GM12873 (cell line): ENCODE measurements around the gene RAB26.

Experiments
- TF ChIP-seq, protein P1 (sequence below): IDR thresholded peaks from 2 replicates; pipeline ENCODE4 v1.5.1; 2012; ENCODE audit warnings: low read depth, mild to moderate bottlenecking, moderate library complexity, low read length, control low read depth; ENCODE audit not compliant: insufficient read depth; ENCODE audit errors: missing control alignments

RAB26 gene

DNA sequence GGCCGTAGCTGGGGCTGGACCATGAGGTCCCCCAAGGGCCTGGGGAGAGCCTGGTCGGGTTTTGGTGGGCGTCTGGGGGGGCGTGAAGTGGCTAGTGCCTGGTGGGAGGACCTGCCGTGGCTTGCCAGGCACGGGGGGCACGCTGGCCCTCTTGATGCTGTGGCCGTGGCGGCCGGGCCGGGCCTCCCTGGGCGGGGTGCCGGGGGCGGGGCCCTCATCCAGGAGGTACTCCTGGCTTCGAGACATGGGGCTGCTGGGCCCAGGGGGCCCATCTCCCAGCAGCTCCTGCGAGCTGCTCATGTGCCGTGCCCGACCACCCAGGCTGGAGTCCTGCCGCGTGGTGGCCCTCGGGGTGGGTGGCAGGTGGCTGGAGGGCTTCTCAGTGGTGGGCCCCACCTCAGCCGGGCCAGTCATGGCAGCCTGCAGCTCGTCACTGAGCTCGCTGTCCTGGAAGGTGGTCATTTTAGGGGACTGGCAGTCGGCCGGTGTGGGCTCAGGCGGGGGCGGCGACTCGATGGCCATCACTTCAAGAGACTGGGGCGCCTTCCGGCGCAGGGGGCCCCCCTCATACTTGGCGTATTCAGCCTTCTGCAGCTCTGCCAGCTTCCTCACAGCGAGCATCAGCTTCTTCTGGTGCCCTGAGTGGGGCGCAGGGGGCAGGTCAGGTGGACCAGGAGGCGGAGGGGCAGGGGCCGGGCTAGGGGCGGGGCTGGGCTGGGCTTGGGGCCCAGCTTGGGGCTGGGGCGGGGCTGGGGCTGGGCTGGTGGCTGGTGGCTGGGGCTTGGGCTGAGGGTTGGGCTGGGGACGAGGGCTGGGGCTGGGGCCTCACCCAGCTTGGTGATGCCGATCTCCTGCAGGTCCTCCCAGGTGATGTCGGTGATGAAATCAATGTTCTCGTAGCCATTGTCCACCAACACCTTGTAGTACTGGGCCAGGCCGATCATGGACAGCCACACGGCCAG lies 32.8 kb downstream of the RAB26 start:
- TF ChIP-seq, protein P1, sequence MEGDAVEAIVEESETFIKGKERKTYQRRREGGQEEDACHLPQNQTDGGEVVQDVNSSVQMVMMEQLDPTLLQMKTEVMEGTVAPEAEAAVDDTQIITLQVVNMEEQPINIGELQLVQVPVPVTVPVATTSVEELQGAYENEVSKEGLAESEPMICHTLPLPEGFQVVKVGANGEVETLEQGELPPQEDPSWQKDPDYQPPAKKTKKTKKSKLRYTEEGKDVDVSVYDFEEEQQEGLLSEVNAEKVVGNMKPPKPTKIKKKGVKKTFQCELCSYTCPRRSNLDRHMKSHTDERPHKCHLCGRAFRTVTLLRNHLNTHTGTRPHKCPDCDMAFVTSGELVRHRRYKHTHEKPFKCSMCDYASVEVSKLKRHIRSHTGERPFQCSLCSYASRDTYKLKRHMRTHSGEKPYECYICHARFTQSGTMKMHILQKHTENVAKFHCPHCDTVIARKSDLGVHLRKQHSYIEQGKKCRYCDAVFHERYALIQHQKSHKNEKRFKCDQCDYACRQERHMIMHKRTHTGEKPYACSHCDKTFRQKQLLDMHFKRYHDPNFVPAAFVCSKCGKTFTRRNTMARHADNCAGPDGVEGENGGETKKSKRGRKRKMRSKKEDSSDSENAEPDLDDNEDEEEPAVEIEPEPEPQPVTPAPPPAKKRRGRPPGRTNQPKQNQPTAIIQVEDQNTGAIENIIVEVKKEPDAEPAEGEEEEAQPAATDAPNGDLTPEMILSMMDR, result no peak

DNA sequence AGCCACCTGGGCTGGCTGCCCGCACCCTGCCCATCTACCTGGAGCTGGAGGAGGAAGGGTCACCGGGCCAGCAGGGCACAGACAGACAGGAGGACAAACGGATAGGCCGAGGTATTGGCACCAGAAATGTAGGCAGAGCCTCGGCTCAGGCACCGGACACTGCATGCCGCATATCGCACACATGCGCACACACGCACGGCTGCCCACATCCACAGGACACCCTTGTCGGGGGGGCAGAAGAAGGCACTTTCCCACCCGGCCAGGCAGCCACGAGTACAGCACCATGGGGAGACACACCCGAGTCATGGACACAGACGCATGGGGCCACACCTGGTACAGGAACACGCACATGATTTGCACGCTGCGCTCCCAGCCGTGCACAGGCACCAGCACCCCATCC lies 33.5 kb downstream of the RAB26 start:
- TF ChIP-seq, protein P1, result no peak

DNA sequence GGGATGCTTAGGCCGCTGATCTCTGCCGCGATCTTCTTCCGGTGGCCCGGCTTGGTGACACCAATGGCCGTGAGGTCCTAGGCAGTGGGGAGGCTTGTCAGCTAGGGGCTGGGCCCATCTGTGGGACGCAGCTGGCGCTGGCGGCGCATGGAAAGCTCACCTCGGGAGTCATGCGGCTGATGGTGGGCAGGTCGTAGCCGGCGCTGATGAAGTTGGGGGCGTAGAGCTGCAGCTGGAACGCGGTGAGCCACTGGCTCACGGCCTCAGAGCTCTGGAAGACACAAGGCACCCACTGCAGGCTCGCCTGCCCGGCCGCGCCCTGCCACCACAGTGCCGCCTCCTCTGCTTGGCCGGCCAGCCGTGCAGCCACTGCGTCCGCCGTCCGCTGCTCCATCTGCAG lies 35.2 kb downstream of the RAB26 start:
- TF ChIP-seq, protein P1, result no peak

DNA sequence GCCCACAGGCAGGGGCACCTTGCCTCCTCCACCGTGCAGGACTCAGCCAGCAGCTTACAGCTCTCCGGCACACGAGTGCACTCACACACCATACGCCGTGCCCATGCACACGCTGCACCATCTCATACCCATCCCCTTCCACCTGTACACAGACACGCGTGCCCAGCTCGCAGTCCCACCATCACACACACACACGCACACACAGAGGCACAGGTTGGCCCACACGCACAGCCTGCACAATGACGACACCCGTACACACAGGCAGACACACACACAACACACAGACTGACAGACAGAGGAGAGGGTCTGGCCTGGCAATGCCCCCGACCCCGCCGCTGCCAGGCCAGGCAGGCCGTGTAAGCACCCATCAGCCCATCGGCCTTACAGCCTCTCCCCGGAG lies 35.9 kb downstream of the RAB26 start:
- TF ChIP-seq, protein P1, result no peak

DNA sequence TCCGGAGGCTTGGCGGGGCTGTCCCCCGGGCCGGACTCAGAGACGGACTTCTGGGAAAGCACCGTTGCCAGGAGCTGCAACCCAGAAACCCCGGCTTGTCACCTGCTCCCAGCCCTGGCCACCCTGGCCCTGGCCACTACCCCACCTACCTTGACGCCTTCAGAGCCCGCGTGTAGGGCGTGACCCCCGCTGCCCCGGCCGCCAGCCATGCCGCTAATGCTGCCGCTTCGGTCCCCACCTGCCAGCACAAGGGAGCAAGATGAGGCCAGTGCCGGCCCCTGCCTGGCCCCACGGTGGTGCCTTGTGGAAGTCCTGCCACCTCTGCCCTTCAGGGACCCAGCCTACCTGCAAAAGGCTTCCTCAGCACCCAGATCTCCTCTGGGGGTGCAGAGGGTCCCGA lies 36.5 kb downstream of the RAB26 start:
- TF ChIP-seq, protein P1, result no peak

DNA sequence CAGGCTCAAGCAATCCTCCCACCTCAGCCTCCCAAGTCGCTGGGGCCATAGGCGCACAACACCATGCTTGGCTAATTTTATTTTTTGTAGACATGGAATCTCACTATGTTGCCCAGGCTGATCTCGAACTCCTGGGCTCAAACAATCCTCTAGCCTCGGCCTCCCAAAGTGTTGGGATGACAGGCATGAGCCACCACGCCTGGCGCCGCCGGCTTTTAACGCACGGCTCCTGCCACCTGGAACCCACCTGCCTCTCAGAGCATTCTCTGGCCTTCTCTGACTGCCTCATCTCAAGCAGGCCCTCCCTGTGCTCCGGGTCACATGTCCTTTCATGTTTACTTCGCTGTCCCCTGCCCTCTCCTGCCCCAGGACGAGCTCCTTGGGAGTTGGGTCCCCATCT lies 37.6 kb downstream of the RAB26 start:
- TF ChIP-seq, protein P1, result no peak

DNA sequence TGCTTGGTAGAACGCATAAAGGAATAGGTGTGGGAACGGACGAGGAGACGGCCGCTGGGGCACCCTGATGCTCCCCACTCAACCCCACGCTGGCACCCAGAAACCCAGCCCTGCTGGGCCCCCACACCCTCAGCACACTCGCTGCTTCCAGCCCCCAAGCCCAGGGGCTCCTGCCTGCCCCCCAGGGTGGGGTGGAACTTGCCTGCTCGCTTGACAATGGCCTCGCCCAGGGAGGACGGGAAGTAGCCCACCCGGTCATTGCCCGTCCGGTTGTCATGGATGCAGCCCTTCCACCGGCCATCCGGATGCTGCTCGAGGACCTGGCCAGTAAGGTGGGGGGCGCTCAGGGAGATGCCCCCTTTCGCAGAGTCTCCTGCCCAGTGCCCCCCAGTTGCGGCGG lies 38.1 kb downstream of the RAB26 start:
- TF ChIP-seq, protein P1, result no peak
